GM18951 (cell line): ENCODE data around the gene IMMP1L.

Experiments used
- POLR2A ChIP-seq: IDR thresholded peaks from 4 replicates; pipeline ENCODE4 v1.6.1; 2011; ENCODE audit warnings: mild to moderate bottlenecking; ENCODE audit not compliant: insufficient read length, insufficient read depth; ENCODE audit errors: extremely low read depth
- in situ Hi-C: fragments of 300-500 bp; cut with MboI; formaldehyde crosslinking; loops from one replicate; pipeline ENCODE4 v1.12.0; 2022; ENCODE audit warnings: low sequenced_read_pairs, mixed read lengths, inconsistent platforms; ENCODE audit not compliant: unreplicated experiment

The IMMP1L gene

DNA sequence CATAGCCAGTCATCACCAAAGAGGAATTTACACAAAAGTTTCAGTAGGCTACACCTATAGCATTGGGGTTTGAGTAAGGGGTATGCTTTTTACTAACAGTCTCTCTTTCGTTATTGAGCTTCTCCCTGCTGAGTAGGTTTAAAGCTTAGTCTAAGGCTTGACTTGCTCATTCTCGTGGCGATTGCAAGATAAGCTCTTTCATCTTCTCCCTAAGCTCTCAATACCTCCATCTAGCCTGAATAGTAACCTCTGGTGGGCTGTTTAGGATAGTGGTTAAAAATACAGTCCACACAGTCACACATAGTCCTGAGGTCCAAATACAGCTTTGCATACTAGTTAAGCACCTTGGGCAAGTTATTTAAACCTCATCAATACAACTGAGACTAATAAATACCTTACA is 65.6 kb downstream of the IMMP1L start:
- no peak for TF ChIP-seq POLR2A
- in situ Hi-C loops = no loop called here

DNA sequence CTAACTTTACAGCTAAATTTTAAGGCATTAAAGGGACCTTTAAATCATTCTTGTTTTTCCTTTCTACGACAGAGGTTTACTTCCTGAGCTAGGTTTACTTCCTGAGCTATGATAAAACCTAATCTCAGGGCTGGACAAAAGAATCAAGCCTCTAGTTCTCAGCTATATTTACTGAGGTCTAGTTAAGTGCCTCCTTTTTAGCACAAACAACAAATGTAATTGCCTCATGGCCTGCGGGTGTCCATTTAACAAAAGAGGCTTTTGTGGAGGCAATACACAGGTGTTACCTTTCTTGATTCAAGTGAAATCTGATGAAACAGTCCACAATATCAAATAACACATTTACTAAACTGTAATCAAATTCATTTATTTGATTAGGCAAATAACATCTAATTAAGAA is 67.3 kb downstream of the IMMP1L start:
- no peak for TF ChIP-seq POLR2A

DNA sequence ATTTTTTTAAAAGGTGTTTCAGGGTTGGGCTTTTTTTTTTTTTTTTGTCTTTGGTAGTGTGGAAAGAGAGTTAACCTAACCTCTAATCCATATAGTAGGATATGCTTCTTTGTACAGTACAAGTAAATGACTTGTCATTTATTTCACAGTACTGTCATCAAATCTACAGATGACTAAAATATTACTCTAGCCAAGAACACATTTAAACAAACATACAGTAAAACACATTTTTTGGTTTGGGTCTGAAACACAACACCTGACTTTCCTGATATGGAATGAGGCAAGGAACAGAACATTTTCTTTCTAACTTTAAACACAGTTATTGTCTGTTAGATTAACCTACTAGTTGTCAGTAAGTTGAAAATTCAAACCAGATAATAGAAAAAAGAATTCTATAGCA is 68.1 kb downstream of the IMMP1L start:
- in situ Hi-C loops = no loop called here
- no peak for TF ChIP-seq POLR2A

More for the DNA sequence above, 67.3 kb downstream of the IMMP1L start:
- in situ Hi-C loops = no loop called here

DNA sequence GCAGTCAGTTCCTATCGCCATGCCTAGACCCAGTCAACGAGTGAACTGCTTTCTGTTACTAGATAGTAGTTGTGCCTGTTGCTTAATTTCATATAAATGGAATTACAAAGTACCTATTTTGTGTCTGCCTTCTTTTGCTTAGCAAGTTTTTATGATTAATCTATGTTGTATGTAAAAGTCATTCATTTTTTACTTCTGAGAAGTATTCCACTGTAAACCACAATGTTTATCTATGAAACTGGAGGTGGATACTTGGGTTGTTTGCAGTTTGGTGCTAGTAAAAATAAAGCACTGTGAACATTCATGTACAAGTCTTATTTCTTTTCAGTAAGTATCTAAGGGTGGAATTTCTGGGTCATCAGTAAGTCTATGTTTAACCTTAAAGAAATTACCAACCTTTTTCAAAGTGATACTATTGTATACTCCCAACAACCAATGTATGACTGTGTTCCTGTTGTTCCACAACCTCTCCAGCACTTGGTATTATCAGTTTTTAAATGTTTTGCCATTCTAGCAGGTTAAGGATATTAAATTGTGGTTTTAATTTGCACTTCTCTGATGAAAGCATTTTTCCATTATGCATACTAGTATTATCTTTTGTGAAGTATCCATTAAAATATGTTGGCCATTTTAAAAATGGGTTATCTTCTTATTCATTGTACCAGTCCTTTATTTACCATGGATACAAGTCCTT is 71.5 kb downstream of the IMMP1L start:
- in situ Hi-C loops = no loop called here

DNA sequence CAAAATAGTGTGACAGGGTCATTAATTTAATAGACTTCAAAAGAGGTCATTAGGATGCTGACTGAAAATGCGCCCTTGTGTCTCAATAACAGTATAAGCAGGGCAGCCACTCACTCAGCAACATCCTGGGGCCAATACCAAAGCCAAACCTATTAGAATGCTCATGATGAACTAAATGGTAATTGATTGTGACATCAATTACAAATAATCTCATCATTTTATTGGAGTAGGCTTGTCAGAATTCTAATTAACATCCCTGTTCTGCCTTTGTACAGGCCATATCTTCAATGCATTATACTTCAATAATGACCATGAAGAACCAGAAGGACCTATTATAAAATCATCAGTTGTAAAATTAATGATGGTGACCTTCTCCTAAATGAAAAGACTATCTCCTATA is 75.6 kb downstream of the IMMP1L start:
- no peak for TF ChIP-seq POLR2A
- in situ Hi-C loops = no loop called here

More for the DNA sequence above, 71.5 kb downstream of the IMMP1L start:
- no peak for TF ChIP-seq POLR2A

DNA sequence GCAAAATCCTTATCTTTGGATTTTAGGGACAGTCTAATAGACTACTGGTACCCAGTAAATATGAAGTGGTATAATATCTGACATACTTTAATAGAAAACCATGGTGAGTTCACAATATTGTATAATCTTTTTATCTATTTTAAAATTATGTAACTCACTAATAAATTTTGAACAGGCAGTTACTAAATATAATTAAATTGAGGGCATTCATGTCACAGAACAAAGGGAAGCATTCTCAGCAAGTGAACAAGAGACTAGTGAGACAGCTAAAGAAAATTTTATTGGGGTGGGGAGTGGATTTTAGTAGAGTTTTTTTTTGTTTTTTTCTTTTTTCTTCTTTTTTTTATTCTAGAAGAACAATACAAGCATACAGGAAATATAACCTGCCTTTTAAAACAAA is 84.8 kb downstream of the IMMP1L start:
- in situ Hi-C loops = no loop called here
- TF ChIP-seq POLR2A = no peak

DNA sequence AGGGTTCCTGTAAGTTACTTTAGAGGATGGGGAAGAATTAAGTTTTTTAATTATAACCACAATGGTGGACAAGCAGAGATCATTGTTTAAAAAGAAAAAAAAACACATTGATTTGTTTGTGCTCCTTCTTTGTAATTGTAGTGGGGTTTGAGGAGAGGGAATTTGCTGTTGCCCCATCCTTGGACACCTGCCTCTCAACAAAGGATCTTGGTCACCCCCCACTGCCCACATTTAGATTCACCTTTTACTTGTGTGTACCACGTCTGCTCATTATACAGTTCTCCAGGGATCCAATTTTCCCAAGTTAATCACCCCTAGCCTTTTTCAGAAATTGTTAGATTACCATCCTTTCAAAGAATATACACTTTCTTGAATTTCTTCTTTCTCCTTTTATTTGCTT is 86.7 kb downstream of the IMMP1L start:
- TF ChIP-seq POLR2A = no peak
- in situ Hi-C loops = no loop called here

DNA sequence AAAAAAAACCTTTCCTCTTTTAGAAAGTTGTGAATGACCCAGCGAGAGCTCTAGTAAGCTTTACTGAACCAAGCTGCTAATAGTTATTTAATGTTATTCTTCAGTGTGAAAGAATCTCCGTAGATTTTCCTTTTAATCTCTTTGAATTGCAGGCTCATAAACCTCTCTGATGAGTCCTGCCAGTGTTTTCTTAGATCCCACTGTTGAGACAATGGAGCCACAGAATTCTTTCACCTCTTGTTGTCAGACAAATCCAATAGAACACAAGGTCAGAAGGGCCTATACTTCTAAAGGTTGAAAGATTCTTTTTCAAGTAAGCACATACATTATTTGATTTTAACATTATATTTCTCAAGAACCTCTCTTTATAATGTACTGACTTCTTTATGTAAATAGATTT is 87.6 kb downstream of the IMMP1L start:
- in situ Hi-C loops = no loop called here
- TF ChIP-seq POLR2A = no peak

DNA sequence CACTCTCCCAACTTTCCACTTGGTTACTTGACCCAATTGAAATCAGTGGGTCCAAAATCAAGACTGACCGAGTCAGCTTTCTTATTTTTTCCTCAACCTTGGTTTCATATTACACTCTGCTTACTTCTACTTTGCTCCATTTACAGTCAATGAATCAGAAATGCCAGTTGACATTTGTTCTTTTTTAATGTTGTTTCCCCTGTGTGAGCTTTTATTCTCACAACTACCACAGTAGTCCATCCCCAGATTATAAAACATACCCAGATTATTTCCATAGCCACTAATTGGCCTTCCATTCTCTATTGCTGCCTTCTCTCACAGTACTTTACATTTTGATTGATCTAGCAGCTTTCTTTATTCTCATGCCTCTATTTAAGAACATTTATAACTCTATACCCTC is 89.8 kb downstream of the IMMP1L start:
- TF ChIP-seq POLR2A = no peak
- in situ Hi-C loops = no loop called here

DNA sequence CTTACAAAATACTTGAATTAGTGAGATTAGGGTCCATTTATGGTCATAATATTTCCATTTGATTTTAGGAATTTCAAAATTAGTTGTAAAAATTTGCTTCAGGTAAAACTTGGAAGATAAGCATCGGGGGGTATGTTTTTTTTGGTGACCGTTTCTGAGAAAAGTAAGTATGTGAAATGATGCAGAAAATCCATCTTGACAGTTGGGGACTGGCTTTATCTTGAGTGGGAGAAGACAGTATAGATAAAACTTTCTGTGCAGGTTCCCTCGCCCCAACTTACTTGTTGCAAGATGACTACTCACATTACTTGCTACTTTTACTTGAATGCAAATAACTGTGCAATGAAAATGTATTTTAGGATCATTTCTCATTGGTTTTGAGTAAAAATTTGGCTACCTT is 90.3 kb downstream of the IMMP1L start:
- in situ Hi-C loops = no loop called here
- no peak for TF ChIP-seq POLR2A

DNA sequence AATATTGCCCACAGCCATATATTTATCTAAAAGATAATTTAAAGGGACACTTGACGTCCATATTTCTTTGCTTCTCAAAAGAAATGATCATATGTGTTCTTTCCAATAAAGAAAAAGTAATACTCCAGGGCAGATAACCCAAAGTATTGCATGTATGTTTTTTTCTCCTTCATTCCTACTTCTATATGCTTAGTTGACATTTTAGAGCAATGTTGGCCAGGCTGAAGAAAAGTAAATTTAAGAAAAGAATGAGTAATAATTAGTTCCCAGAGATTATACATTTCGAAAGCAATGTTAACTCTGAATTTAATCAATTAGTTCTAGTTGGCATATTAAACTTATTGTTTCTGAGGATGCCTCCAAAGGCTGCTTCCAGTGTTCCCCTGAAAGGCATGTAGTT is 91.6 kb downstream of the IMMP1L start:
- in situ Hi-C loops = no loop called here

DNA sequence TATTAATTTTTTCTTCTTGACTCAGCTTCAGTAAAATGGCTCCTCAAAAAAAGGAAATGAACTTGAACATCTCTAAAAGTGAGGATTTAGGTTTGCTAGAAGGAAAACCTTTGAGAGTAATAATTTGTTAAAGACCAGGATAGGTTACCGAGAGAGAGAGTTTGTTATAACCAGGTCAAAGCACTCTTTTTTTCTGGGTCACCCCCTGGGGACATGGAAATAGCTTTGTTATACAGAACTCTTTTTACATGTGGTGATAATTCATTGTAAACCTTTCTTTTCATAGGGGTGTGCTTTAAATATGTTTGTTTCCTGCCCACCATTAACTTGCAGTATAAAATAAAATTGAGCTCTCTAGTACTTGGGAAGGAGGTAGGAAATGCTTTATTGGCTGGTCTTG is 92.1 kb downstream of the IMMP1L start:
- in situ Hi-C loops = no loop called here
- TF ChIP-seq POLR2A = no peak

More for the DNA sequence above, 91.6 kb downstream of the IMMP1L start:
- no peak for TF ChIP-seq POLR2A

DNA sequence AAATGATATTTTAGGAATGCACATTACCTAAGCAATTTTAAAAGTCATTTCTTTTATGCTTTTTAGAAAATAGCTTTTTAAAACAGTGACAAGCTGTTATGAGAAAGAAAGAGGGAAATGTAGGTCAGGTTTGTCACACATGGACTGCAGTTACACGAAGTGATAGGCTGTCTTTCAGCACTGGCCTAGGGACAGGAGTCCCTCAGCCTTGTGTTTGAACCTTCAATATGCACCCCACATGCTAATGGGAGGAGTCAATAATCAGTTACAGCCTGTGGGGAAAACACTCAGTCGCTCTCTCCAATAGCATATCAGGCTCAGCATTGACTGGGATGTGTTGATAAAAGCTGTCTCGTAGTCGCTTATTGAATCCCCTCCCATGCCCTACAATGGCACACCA is 94.0 kb downstream of the IMMP1L start:
- no peak for TF ChIP-seq POLR2A
- in situ Hi-C loops = no loop called here

DNA sequence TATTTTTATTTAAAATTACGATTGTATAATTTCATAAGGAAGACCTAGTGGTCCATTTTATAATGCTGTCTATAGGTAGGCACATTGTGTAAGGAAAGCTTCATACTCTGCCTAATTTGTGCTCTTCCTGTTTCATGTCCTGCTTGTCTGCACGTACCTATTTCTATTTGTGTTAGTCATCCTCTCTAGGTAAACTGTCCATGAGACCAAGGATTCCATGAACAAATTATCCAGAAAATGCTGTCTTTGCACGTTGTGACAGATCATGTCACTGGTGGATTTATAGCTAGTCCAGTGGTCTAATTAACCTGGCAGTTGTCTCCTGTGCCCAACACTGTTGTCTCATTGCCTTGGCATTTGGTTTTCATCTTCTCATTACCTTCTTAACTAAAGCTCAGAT is 95.1 kb downstream of the IMMP1L start:
- in situ Hi-C loops = no loop called here
- no peak for TF ChIP-seq POLR2A

DNA sequence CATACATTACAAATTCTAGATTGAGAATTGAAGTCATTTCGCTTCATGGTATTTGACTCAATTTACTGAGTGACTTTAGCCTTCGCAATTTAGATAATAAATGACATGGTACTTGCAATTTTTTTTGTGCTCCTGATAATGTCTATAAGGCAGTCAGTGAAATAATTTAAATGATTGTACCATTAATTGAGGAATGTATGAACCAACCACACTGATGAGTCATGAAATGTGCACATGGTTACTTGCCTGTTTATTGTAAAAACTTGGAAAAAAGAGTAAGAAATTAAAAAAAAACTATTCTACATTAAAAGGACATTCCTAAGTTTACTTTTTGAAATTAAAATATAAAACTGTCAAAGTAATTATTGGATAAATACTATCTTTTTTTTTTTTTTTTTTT is 96.5 kb downstream of the IMMP1L start:
- in situ Hi-C loops = no loop called here
- no peak for TF ChIP-seq POLR2A
